ENCODE measurements around the gene SOSTDC1.

The SOSTDC1 gene

GRCh38 chr7:16417906-16418305 lies 47.6 kb downstream of the SOSTDC1 start:
- DNase-seq, result no peak

- no peak for DNase-seq
These were observed 49.0 kb downstream of the SOSTDC1 start for GRCh38 chr7:16416289-16417282.

GRCh38 chr7:16412274-16413254 lies 53.0 kb downstream of the SOSTDC1 start:
- DNase-seq, result no peak
